ENCODE data around the gene PCSK6. TPM values are rescaled to one million over a fixed set of nuclear protein-coding genes. Genes with fewer than 3 reads are reported as not detected.

The PCSK6 gene
- 2.6 and 3.3 TPM in 2 replicates for total RNA-seq

GRCh38 chr15:101489599-101490407 is at the start of gene PCSK6:
Gene PCSK6 (minus strand): TSS chr15:101489707. CDS start chr15:101489670, 37 bp downstream.
- intact Hi-C loops (cut with micrococcal nuclease): no loop called here

GRCh38 chr15:101538996-101539395 is 49.5 kb upstream of the PCSK6 start:
- intact Hi-C loops (cut with micrococcal nuclease): no loop called here

- intact Hi-C loops (cut with micrococcal nuclease): no loop called here
Observed at GRCh38 chr15:101538177-101538576, 48.7 kb upstream of the PCSK6 start.

- intact Hi-C loops (cut with micrococcal nuclease): no loop called here
Observed at GRCh38 chr15:101537483-101538080, 48.1 kb upstream of the PCSK6 start.

- intact Hi-C loops (cut with micrococcal nuclease): no loop called here
Observed at GRCh38 chr15:101536875-101537405, 47.4 kb upstream of the PCSK6 start.

- intact Hi-C loops (cut with micrococcal nuclease): no loop called here
Observed at GRCh38 chr15:101536166-101536874, 46.8 kb upstream of the PCSK6 start.

- intact Hi-C loops (cut with micrococcal nuclease): no loop called here
Observed at GRCh38 chr15:101535170-101535902, 45.8 kb upstream of the PCSK6 start.

- intact Hi-C loops (cut with micrococcal nuclease): no loop called here
Observed at GRCh38 chr15:101534376-101534970, 45.0 kb upstream of the PCSK6 start.

- intact Hi-C loops (cut with micrococcal nuclease): no loop called here
Observed at GRCh38 chr15:101533371-101534140, 44.0 kb upstream of the PCSK6 start.

- intact Hi-C loops (cut with micrococcal nuclease): no loop called here
Observed at GRCh38 chr15:101532865-101533264, 43.4 kb upstream of the PCSK6 start.

GRCh38 chr15:101531170-101531569 is 41.7 kb upstream of the PCSK6 start:
- intact Hi-C loops (cut with micrococcal nuclease): no loop called here

- intact Hi-C loops (cut with micrococcal nuclease): no loop called here
Observed at GRCh38 chr15:101530224-101530958, 40.9 kb upstream of the PCSK6 start.

GRCh38 chr15:101528917-101529299 is 39.4 kb upstream of the PCSK6 start:
- intact Hi-C loops (cut with micrococcal nuclease): no loop called here

GRCh38 chr15:101528108-101528916 is 38.8 kb upstream of the PCSK6 start:
- intact Hi-C loops (cut with micrococcal nuclease): no loop called here

- intact Hi-C loops (cut with micrococcal nuclease): no loop called here
Observed at GRCh38 chr15:101526890-101527289, 37.4 kb upstream of the PCSK6 start.

GRCh38 chr15:101526442-101526841 is 36.9 kb upstream of the PCSK6 start:
- intact Hi-C loops (cut with micrococcal nuclease): no loop called here

GRCh38 chr15:101526021-101526420 is 36.5 kb upstream of the PCSK6 start:
- intact Hi-C loops (cut with micrococcal nuclease): no loop called here

- intact Hi-C loops (cut with micrococcal nuclease): no loop called here
Observed at GRCh38 chr15:101525087-101525669, 35.7 kb upstream of the PCSK6 start.
